Gastroesophageal sphincter (tissue), 3 donors: Measurements from ENCODE around the gene PRR12.

ENCODE experiments used
- POLR2A ChIP-seq, 2 donors: fragments of 450-650 bp; IDR thresholded peaks; one replicate each; pipeline ENCODE4 v1.6.1; 2017; ENCODE audit warnings: antibody characterized with exemption in 2 of 2, mild to moderate bottlenecking in 2 of 2, moderate library complexity in 1 of 2
- TF ChIP-seq, protein P1 (sequence below), 4 experiments: fragments of 200-600 bp in 2 of 4; fragments of 450-650 bp in 2 of 4; sonication (generic) in 1 of 4; IDR thresholded peaks; one replicate each; pipeline ENCODE4 v1.5.1; 2017 to 2019; ENCODE audit warnings: antibody characterized with exemption in 4 of 4, mild to moderate bottlenecking in 2 of 4, moderate library complexity in 2 of 4

DNA sequence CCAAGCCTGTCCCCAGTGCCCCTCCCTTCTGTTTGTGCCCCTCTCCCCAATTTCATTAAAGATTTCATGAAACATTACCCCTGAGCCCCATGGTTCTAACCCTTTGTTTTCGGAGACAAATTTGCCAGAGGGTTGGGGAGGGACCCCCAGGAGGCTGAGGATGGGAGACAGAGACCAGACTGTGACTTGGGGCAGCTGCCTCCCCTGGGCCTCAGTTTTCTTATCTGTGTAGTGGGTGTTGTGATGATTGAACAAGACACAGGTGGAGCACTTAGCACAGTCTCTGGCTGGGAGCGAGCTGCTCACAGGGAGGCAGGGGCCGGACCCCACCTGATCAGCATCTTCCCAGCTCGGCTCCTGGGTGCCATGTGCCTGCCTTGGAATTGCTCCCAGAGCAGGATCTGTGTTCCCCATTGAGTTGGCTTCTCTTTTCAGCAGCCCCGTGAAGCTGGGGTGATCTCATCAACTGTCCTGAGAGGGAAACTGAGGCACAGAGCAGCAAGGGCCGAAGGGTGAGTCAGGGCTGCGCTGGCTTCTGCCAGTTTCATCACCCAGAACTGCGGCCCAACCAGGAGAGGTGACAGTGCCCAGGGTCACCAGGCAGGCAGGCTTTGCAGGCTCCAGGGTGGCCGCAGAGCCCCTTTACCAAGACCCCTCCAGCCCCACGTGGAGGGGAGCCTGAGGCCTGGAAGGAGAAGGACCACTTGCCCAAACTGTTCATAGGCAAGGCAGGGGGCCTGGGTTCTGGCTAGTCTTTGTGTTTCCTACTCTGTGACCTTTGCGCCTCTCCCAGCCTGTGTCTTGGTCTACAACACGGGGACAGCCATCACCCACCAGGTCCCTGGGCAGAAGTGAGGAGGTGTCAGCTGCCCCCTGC lies 67.8 kb downstream of the PRR12 start:
- TF ChIP-seq, protein P1, sequence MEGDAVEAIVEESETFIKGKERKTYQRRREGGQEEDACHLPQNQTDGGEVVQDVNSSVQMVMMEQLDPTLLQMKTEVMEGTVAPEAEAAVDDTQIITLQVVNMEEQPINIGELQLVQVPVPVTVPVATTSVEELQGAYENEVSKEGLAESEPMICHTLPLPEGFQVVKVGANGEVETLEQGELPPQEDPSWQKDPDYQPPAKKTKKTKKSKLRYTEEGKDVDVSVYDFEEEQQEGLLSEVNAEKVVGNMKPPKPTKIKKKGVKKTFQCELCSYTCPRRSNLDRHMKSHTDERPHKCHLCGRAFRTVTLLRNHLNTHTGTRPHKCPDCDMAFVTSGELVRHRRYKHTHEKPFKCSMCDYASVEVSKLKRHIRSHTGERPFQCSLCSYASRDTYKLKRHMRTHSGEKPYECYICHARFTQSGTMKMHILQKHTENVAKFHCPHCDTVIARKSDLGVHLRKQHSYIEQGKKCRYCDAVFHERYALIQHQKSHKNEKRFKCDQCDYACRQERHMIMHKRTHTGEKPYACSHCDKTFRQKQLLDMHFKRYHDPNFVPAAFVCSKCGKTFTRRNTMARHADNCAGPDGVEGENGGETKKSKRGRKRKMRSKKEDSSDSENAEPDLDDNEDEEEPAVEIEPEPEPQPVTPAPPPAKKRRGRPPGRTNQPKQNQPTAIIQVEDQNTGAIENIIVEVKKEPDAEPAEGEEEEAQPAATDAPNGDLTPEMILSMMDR (IDR thresholded peaks at IDR 0.05) = no peak
- no peak for TF ChIP-seq POLR2A (IDR thresholded peaks at IDR 0.05)
